Measurements from ENCODE around the gene ZMYND19. TPM values are rescaled to one million over a fixed set of nuclear protein-coding genes. Genes with fewer than 3 reads are reported as not detected.

ZMYND19 gene
- total RNA-seq, 1 experiment from 2014 or later, result 79.2 TPM

- peaks cover 14% of the 10 kb centered on the region for H3K79me1 ChIP-seq (ENCODE audit: insufficient read depth, low read depth, low read length, poor library complexity, severe bottlenecking)
- no peaks in the 10 kb centered on the region for H3K27me3 Mint-ChIP-seq (ENCODE audit: low read depth)
- H3T11ph ChIP-seq (ENCODE audit: low read length), result no peak overlapping the region
- no peak overlapping the region for H2BK120ac ChIP-seq (ENCODE audit: low read depth, low read length, poor library complexity, severe bottlenecking)
- H3K18ac ChIP-seq (ENCODE audit: insufficient read length, low read depth, low read length), result no peak overlapping the region
- H3K27ac ChIP-seq (ENCODE audit: insufficient read length, low read depth, low read length), result no peak overlapping the region
- H3K9ac ChIP-seq (ENCODE audit: extremely low read depth, insufficient read length, low read length), result peak overlapping the region; percentile 4
- peak overlapping the region; percentile 20 for H4K5ac ChIP-seq (ENCODE audit: insufficient read length, low read depth, low read length)
- no peaks in the 10 kb centered on the region; a peak in 1 of 5 replicates for H3K9me3 Mint-ChIP-seq
- H2AFZ ChIP-seq (ENCODE audit: low read length), result no peak overlapping the region
- no peak overlapping the region for H3K4me3 Mint-ChIP-seq
- H3K79me2 ChIP-seq (ENCODE audit: insufficient read depth, low read length), result peaks cover 55% of the 10 kb centered on the region
- H4K20me1 ChIP-seq (ENCODE audit: control insufficient read depth, insufficient read depth, insufficient read length), result no peaks in the 10 kb centered on the region
- no peak overlapping the region for H3K23ac ChIP-seq (ENCODE audit: insufficient read length, low read depth, low read length)
- H2BK20ac ChIP-seq (ENCODE audit: low read depth, low read length, poor library complexity, severe bottlenecking), result no peak overlapping the region
- H3K36me3 Mint-ChIP-seq (ENCODE audit: insufficient read depth in 1 of 3, low read depth in 3 of 3), result peaks cover 0 to 4% (median 4%) of the 10 kb centered on the region in 3 experiments; a peak in 4 of 7 replicates
- H2BK5ac ChIP-seq (ENCODE audit: insufficient read length, low read length), result no peak overlapping the region
- no peaks in the 10 kb centered on the region for H3K9me3 ChIP-seq (ENCODE audit: control insufficient read depth, low read depth, low read length)
- no peak for TF ChIP-seq CTCF (conservative IDR thresholded peaks at IDR 0.05)
- H4K91ac ChIP-seq (ENCODE audit: insufficient read length, low read depth, low read length), result no peak overlapping the region
- no peak overlapping the region for H3K14ac ChIP-seq (ENCODE audit: insufficient read depth, low read length)
- H3K23me2 ChIP-seq (ENCODE audit: insufficient read length, low read depth, low read length, poor library complexity, severe bottlenecking), result no peaks in the 10 kb centered on the region
- H3K56ac ChIP-seq (ENCODE audit: insufficient read length, low read depth, low read length), result no peak overlapping the region
- no peak for DNase-seq
- no CpG with 5 or more reads among the region's 23 CpGs for WGBS (ENCODE audit: extremely low coverage, insufficient read length, low lambda C conversion rate)
- H2BK12ac ChIP-seq (ENCODE audit: insufficient read length, low read depth, low read length), result no peak overlapping the region
- H3K27me3 ChIP-seq (ENCODE audit: insufficient read depth, low read length), result no peaks in the 10 kb centered on the region
- no peak overlapping the region for H2AK5ac ChIP-seq (ENCODE audit: insufficient read length, low read length)
- peak overlapping the region; percentile 41 to 87 (median 63); a peak in 5 of 7 replicates for H3K27ac Mint-ChIP-seq
- peaks cover 7% of the 10 kb centered on the region; the same call in 1 of the 2 replicates for H3K4me1 ChIP-seq (ENCODE audit: insufficient read depth, low read length)
- H4K8ac ChIP-seq (replicated peaks; ENCODE audit: insufficient read length, low read depth, low read length), result peak overlapping the region; percentile 48
- H3K4ac ChIP-seq (ENCODE audit: low read depth, low read length), result no peak overlapping the region
- no peak overlapping the region for H3K4me2 ChIP-seq (ENCODE audit: insufficient read depth, insufficient read length, low read length)
- peaks cover 28 to 45% of the 10 kb centered on the region in 2 experiments for H3K4me1 Mint-ChIP-seq
- H2BK15ac ChIP-seq (ENCODE audit: low read depth, low read length), result no peak overlapping the region
Measured at GRCh38 chr9:137632230-137633161, 42.2 kb upstream of the ZMYND19 start.

All from H9 (cell line).